ENCODE results near the gene C11orf68.
"Not testable (repeated sequence)": the region's sequence is repeated elsewhere in the genome, so short reads cannot be mapped to it uniquely, and the experiment has no call there.

The C11orf68 gene

DNA sequence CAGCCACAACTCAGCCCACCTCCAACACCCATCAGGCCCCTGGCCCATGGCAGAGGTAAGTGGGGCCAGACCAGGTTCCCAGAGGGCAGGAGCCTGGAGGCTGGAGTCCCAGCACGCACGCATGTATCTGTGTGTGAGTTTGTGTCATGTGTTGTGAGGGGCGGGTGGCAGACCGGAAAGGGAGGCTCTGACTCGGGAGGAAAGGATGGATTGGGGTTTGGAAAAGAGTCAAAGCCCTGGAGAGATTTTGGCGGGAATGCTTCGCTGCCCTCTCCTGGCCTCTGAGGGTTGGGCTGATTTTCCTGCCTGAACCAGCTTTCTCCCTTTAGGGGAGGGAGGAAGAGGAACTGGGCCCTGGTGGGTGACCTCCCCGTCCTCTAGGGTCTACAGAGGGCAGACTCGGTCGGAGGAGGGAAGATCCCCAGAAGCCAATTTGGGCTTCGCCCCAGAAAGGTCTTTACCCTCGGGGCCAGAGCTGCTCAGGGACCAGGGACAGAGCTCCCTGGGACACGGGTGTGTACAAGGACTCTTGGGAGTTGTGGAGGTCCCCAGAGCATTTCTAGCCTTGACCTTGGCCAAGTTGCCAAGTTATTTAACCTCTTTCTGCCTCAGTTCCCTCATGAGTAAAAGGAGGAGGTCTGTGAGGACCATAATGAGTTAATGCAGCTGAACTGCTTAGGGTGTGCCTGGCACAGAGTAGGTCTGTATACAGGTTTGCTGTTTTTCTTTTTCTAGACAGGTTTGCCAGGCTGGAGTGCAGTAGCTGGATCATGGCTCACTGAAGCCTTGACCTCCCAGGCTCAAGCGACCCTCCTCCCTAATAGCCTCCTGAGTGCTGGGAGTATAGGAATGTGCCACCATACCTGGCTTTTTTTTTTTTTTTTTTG lies 6.9 kb downstream of the C11orf68 start:
- DNase-seq = peak; percentile 23 to 44

DNA sequence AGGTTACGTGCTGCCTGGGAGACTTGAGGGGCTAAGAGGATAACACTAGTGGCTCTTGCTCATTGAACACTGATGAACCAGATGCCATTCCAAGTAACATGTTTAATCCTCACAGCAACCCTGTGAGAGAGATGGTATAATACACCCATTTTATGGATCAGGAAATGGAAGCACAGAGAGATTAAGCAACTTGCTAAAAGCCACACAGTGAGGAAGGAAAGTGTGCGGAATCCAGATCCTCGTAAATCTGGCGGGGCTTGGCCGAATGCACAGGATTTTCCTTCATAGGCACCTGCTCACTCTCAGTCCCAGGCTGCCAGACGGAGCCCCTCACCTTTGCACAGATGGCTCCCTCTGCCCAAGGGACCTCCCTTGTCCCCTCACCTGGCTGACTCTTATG lies 11.0 kb downstream of the C11orf68 start:
- DNase-seq = no peak

DNA sequence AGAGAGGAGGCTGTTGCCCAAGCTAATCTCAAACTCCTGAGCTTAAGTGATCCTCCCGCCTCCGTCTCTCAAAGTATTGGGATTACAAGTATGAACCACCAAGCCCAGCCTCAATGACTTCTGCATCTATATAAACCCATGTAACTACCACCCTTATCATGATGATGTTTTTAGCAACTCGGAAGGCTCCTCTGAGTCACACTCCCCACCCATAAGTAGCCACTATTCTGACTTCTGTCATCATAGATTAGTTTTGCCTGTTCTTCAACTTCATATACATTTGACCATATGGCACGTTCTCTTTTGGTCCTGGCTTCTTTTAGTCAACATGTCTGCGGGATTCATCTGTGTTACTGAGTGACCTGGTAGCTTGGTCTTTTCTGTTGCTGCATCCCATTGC lies 12.3 kb downstream of the C11orf68 start:
- no peak for DNase-seq

DNA sequence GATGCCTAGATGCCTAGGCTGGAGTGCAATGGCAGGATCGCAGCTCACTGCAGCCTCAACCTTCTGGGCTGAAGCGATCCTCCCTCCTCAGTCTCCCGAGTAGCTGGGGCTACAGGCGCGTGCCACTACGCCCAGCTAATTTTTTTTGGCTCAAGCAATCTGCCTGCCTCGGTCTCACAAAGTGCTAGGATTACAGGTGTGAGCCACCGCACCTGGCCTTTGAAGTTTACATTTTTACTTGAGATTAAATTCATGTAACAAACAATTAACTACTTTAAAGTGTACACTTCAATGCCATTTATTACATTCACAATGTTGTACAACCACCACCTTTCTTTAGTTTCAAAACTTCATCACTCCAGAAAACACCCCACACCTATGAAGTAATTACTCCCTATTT lies 15.1 kb downstream of the C11orf68 start:
- no peak for DNase-seq

GRCh38 chr11:65903068-65903481 lies 15.8 kb downstream of the C11orf68 start:
- DNase-seq = peak; percentile 63 to 74

- DNase-seq = no peak
Observed at GRCh38 chr11:65900899-65901180, 18.0 kb downstream of the C11orf68 start.

GRCh38 chr11:65900125-65900898 lies 18.6 kb downstream of the C11orf68 start, which contains the start of gene FOSL1:
Gene FOSL1, minus strand, starts transcription at chr11:65900388. Its CDS starts 49 bp downstream, at chr11:65900339.
- peak; percentile 65 to 72 for DNase-seq

GRCh38 chr11:65899356-65900124 lies 19.3 kb downstream of the C11orf68 start:
- peak; percentile 8 to 12 for DNase-seq

DNA sequence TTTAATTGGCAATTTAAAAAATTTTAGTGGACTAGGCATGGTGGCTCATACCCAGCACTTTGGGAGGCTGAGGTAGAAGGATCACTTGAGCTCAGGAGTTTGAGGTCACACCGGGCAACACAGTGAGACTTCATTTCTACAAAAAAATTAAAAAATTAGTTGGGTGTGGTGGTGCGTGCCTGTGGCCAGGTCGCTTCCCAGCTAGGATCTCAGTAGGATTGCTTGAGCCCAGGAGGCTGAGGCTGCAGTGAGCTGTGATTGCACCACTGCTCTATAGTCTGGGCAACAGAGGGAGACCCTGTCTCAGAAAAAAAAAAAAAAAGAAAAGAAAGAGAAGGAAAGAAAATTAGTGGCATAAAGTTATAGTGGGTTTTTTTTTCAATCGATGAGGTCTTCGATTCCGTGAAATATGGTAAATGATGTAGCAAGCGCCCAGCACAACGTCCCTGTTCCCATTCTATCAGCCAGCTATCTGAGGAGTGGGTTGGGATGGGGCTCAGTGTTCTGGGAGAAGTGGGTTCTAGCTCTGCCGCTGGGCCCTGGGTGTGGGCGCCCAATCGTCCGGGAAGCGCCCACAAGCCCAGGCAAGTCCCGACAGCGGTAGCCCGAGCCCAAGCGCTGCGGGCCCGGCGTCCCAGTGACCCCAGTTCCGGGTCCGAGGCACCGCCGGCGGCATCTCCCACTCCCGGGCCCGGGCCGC lies 20.1 kb downstream of the C11orf68 start:
- DNase-seq = no peak

GRCh38 chr11:65897020-65897471 lies 21.8 kb downstream of the C11orf68 start:
- DNase-seq = no peak

DNA sequence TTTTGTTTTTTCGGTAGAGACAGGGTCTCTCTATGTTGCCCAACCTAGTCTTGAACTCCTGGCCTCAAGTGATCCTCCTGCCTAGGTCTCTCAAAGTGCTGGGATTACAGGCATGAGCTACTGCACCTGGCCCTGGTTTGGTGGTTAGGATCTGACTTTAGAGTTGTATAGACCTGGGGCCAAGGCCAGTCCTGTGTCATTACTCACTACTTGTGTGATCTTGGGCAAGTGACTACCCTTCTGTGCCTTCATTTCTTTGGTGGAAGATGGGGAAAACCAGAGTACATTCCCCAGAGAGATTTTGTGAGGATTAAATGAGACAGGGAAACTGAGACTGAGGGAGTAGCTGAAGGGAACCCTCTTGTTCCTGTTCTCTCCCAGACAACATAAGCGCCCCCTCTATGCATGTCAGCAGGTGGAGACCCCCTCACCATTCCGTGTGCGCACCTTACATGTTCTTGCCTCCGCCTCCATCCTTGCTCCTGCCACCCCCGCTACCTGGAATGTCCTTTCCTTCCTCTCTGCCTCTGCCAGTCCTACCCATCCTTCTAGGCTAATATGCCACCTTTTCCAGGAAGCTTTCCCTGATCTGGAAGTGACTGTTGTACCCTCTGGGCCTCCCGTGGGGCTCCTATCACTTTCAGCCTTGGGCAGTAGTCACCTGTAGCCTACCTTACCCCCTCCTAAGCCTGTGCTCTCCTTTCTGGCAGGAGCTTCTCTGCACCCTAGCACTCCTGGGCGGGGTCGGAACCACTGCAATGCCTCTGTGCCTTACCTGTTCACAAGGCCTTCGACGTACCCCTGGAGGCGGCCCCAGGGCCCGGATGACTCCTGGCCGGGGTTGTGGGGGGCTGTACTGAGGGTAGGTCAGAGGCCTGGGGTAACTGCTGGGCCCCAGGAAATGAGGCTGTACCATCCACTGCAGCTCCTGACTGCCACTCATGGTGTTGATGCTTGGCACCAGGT lies 22.5 kb downstream of the C11orf68 start:
- no peak for DNase-seq

- no peak for DNase-seq
Observed at GRCh38 chr11:65895482-65895981, 23.3 kb downstream of the C11orf68 start.

GRCh38 chr11:65894034-65894591 lies 24.7 kb downstream of the C11orf68 start:
- DNase-seq = peak; percentile 45 to 46

GRCh38 chr11:65892661-65893317 lies 26.1 kb downstream of the C11orf68 start:
- DNase-seq = no peak

- not testable (repeated sequence) for DNase-seq
Observed at GRCh38 chr11:65892137-65892540, 26.7 kb downstream of the C11orf68 start.

GRCh38 chr11:65891219-65892136 lies 27.4 kb downstream of the C11orf68 start:
- DNase-seq = peak; percentile 55 to 59

GRCh38 chr11:65890324-65891218 lies 28.3 kb downstream of the C11orf68 start, which contains the start of gene CCDC85B:
Gene CCDC85B, plus strand, starts transcription at chr11:65890673. Its CDS starts 111 bp downstream, at chr11:65890784.
- peak; percentile 89 to 90 for DNase-seq
